Endothelial cell of hepatic sinusoid (primary cell): ENCODE measurements around the gene TTC28.
"Not testable (repeated sequence)": the region's sequence is repeated elsewhere in the genome, so short reads cannot be mapped to it uniquely, and the experiment has no call there.

Source experiments
- in situ Hi-C: cut with HindIII; loops from 2 replicates; pipeline ENCODE4 v1.10.0; 2017; ENCODE audit warnings: low sequenced_read_pairs

Gene TTC28

GRCh38 chr22:28678170-28678569, 1.5 kb downstream of the TTC28 start:
- in situ Hi-C loops, result not testable (repeated sequence)

DNA sequence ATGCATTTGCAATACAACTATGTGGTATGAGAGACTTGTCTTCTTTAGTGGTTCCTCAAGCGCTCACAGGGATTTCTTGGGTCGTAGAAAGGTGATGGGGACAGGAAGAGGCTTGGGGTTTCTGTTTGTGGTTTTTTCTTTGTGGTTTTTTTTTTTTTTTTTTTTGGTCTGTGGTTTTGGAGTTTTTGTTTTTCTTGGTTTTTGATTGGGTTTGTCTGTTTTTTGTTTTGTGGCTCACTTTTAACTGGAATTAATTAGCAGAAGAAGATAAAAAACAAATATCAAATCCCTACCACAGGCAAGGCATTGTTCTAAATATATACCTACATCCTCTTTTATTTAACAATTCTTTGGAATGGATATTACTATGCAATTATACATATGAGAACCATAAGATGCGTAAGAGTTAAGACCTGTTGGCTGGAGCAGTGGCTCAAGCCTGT, 5.5 kb downstream of the TTC28 start:
- in situ Hi-C loops, result no loop called here

GRCh38 chr22:28670756-28671155, 8.9 kb downstream of the TTC28 start:
- in situ Hi-C loops, result no loop called here

GRCh38 chr22:28670161-28670560, 9.5 kb downstream of the TTC28 start:
- in situ Hi-C loops, result no loop called here

DNA sequence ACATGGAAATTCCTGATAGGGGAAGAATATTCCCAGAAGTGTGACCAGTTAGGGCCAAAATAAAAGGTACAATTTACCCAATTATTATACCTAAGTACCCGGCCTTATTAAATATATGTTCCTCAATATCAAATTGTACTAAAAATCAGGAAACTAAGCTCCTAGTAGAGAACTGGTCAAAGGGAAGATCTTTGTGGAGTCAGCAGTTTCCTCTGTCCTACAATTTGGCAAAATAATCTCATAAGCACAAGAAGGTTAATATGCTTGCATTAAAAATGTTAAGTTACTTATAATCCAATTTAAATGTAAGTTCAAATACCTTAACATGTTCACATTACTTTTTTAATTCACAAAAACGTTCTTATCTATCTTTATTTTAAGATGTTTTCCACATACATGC, 10.3 kb downstream of the TTC28 start:
- in situ Hi-C loops, result no loop called here

DNA sequence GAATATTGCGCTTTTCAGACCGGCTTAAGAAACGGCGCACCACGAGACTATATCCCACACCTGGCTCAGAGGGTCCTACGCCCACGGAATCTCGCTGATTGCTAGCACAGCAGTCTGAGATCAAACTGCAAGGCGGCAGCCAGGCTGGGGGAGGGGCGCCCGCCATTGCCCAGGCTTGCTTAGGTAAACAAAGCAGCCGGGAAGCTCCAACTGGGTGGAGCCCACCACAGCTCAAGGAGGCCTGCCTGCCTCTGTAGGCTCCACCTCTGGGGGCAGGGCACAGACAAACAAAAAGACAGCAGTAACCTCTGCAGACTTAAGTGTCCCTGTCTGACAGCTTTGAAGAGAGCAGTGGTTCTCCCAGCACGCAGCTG, 16.1 kb downstream of the TTC28 start:
- in situ Hi-C loops, result not testable (repeated sequence)

GRCh38 chr22:28658448-28658847, 21.2 kb downstream of the TTC28 start:
- in situ Hi-C loops, result loop anchor here (5.0 kb wide), 1 partner anchor 36 kb away; no protein-coding TSS in a partner anchor

GRCh38 chr22:28656181-28656580, 23.5 kb downstream of the TTC28 start:
- in situ Hi-C loops, result loop anchor here (5.0 kb wide), 1 partner anchor 34 kb away; no protein-coding TSS in a partner anchor

- in situ Hi-C loops, result no loop called here
Observed at GRCh38 chr22:28650463-28650862, 29.2 kb downstream of the TTC28 start.

DNA sequence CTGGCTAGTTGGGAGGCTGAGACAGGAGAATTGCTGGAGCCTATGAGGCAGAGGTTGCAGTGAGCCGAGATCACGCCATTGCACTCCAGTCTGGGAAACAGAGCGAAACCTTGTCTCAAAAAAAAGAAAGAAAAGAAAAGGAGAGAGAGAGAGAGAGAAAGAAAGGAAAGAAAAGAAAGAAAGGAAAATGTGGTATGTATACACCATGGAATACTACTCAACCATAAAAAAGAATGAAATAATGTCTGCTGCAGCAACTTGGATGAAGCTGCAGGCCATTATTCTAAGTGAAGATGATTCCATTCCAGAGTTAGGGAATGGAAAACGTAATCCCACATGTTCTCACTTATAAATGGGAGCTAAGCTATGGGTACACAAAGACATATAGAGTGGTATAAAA, 30.8 kb downstream of the TTC28 start:
- in situ Hi-C loops, result no loop called here

DNA sequence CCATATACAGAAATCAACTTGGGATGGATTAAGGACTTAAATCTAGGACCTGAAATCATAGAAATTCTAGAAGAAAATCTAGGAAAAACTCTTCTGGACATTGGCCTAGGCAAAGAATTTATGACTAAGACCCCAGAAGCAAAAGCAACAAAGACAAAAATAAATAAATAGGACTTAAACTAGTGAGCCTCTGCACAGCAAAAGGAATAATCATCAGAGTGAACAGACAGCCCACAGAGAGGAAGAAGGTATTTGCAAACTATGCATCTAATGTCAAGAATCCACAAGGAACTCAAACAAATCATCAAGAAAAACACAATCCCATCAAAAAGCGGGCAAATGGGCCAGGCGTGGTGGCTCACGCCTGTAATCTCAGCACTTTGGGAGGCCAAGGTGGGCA, 32.4 kb downstream of the TTC28 start:
- in situ Hi-C loops, result no loop called here

DNA sequence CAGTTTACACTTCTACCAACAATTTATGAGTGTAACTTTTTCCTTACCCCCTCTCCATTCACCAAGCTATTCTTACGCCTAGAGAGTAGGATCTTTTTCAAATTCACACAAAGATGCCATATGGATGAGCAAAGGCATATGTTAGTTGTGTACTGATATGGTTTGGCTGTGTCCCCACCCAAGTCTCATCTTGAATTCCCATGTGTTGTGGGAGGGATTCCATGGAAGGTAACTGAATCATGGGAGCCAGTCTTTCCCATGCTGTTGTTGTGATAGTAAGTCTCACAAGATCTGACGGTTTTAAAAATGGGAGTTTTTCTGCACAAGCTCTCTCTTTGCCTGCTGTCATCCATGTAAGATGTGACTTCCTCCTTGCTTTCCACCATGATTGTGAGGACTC, 40.3 kb downstream of the TTC28 start:
- in situ Hi-C loops, result no loop called here

- in situ Hi-C loops, result no loop called here
Observed at GRCh38 chr22:28637225-28637624, 42.4 kb downstream of the TTC28 start.

GRCh38 chr22:28630177-28630574, 49.5 kb downstream of the TTC28 start:
- in situ Hi-C loops, result no loop called here

DNA sequence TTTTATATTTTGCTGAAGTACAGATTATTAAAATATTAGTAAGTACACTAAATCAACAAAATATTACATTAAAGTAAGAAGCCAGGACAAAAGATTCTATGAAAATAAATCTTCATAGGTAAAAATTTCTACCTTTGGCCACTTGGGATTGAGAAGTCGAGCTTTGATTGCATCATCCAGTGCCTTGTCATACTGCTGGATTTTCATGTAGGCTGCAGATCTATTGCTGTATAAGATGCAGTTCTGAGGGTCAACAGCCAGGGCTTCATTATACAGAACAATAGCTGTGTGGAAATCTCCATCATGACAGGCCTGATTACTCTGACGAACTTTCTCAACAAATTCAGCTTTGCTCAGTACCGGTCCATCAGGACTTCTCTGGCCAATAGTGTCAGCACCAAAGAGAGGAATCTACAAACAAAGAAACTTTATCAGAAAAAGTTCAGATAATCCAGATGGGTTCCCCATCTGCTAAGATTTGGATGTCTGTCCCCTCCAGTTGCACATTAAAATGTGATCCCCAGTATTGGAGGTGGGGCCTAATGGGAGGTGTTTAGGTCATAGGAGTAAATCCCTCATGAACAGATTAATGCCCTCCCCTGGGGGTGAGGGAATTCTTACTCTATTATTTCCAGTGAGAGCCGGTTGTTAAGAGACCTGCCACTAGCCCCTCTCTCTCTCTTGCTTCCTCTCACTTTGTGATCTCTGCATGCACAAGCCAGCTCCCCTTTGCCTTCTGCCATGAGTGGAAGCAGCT, 50.0 kb downstream of the TTC28 start:
- in situ Hi-C loops, result no loop called here

DNA sequence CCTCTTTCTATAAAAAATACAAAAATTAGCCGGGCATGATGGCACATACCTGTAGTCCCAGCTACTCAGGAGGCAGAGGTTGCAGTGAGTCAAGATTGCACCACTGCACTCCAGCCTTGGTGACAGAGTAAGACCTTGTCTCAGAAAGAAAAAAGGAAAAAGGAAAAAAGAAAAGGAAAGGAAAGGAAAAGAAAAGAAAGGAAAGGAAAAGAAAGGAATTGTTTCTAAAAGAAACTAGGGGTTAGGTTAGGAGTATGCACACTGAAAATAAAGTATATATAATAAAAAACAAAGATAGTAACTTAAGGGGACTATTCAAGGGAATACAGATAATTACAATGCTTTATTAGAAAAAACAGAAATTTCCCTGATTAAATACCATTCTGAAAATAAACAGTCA, 50.9 kb downstream of the TTC28 start:
- in situ Hi-C loops, result no loop called here

DNA sequence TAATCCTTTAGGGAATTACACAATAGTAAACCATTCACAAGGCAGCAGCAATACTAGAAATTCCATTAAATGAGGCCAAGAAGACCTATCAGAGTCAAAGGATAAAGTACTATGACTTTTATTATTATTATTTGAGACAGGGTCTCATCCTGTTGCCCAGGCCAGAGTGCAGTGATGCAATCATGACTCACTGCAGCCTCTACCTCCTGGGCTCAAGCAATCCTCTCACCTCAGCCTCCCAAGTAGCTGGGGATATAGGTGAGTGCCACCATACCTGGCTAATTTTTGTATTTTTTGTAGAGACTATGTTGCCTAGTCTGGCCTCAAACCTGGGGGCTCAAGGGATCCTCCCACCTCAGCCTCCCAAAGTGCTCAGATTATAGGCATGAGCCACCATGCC, 51.8 kb downstream of the TTC28 start:
- in situ Hi-C loops, result no loop called here

GRCh38 chr22:28620244-28620922, 59.3 kb downstream of the TTC28 start:
- in situ Hi-C loops, result loop anchor here (5.0 kb wide), 1 partner anchor 37 kb away; no protein-coding TSS in a partner anchor

DNA sequence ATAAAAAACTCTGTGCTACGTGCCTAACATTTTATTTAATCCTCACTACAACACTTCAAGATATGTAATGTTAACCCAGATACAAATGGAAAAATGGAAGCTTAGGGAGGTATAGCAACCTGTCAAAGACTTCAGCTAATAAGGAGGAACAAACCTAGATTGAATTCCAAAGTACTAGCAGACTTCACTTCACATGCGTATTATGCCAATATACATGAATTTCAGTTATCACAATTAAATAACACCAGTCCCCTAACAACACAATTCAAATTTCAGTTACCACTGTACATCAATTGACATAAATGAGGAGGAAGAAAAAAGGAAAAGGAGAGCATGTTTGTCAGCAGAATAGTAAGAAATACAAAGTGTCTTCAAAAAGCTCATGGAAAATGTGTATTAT, 60.4 kb downstream of the TTC28 start:
- in situ Hi-C loops, result no loop called here

DNA sequence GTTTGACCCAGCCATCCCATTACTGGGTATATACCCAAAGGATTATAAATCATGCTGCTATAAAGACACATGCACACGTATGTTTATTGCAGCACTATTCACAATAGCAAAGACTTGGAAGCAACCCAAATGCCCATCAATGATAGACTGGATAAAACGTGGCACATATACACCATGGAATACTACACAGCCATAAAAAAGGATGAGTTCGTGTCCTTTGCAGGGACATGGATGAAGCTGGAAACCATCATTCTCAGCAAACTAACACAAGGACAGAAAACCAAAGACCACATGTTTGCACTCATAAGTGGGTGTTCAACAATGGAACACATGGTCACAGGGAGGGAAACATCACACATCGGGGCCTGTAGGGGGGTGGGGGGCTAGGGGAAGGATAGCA, 64.2 kb downstream of the TTC28 start:
- in situ Hi-C loops, result not testable (repeated sequence)

DNA sequence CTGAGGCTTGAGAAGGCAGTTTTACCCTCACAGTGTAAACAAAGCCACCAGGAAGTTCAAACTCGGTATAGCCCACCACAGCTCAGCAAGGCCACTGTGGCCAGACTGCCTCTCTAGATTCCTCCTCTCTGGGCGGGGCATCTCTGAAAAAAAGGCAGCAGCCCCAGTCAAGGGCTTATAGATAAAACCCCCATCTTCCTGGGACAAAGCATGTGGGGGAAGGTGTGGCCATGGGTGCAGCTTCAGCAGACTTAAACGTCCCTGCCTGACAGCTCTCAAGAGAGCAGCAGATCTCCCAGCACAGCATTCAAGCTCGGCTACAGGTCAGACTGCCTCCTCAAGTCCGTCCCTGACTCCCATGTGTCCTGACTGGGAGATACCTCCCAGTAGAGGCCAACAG, 69.7 kb downstream of the TTC28 start:
- in situ Hi-C loops, result no loop called here

- in situ Hi-C loops, result no loop called here
Observed at GRCh38 chr22:28608546-28608945, 71.1 kb downstream of the TTC28 start.
